Smooth muscle cell (in vitro differentiated cells): ENCODE results near the gene MALRD1. TPM values are rescaled to one million over a fixed set of nuclear protein-coding genes. Genes with fewer than 3 reads are reported as not detected.
A peak's percentile ranks its signal among the peaks of the same experiment; 100 is the strongest.

Experiments used
- DNase-seq: peaks from one replicate; lab custom pipeline; 2025; ENCODE audit not compliant: unreplicated experiment; lab: John Stamatoyannopoulos, UW
- H2AFZ ChIP-seq: fragments of 200-600 bp; sonication (generic); 2 replicates; pipeline ENCODE4 v1.6.0; 2016; ENCODE audit warnings: antibody characterized with exemption, low read depth, mild to moderate bottlenecking
- H3F3A ChIP-seq: fragments of 200-600 bp; sonication (generic); 2 replicates; pipeline ENCODE4 v1.6.0; 2017; ENCODE audit warnings: antibody characterized with exemption, low read depth
- H3K27ac ChIP-seq: fragments of 200-600 bp; sonication (generic); 2 replicates; pipeline ENCODE4 v1.5.1; 2016; ENCODE audit warnings: low read depth, mild to moderate bottlenecking
- H3K27me3 ChIP-seq: fragments of 200-600 bp; sonication (generic); 2 replicates; pipeline ENCODE4 v1.6.1; 2016; ENCODE audit warnings: low read depth, mild to moderate bottlenecking
- H3K36me3 ChIP-seq: fragments of 200-600 bp; sonication (generic); 2 replicates; pipeline ENCODE4 v1.5.1; 2016; ENCODE audit warnings: low read depth
- H3K4me1 ChIP-seq: fragments of 200-600 bp; sonication (generic); 2 replicates; pipeline ENCODE4 v1.5.1; 2016; ENCODE audit warnings: low read depth
- H3K4me2 ChIP-seq: fragments of 200-600 bp; sonication (generic); 2 replicates; pipeline ENCODE4 v1.6.0; 2016; ENCODE audit warnings: mild to moderate bottlenecking
- H3K4me3 ChIP-seq: fragments of 200-600 bp; sonication (generic); 2 replicates; pipeline ENCODE4 v1.5.1; 2016; ENCODE audit warnings: mild to moderate bottlenecking
- H3K79me2 ChIP-seq: fragments of 200-600 bp; sonication (generic); 2 replicates; pipeline ENCODE4 v1.6.0; 2016; ENCODE audit warnings: low read depth, mild to moderate bottlenecking
- H3K9ac ChIP-seq: fragments of 200-600 bp; sonication (generic); 2 replicates; pipeline ENCODE4 v1.6.0; 2016; ENCODE audit warnings: low read depth
- H3K9me3 ChIP-seq: fragments of 200-600 bp; sonication (generic); replicated peaks from 2 replicates; pipeline ENCODE4 v1.5.1; 2016; ENCODE audit warnings: low read depth
- H4K20me1 ChIP-seq: fragments of 200-600 bp; sonication (generic); 2 replicates; pipeline ENCODE4 v1.6.0; 2016; ENCODE audit warnings: low read depth
- WGBS: methylation state at CpG from one replicate; pipeline ENCODE4 v1.1.7; 2016; ENCODE audit warnings: low lambda C conversion rate; 5-methylcytosine and 5-hydroxymethylcytosine counted together
- polyA plus RNA-seq: library from polyadenylated mRNA; unstranded; fragments of >200 nt; fragmentation: Nextera tagmentation; extraction: Ambion mirVana; gene quantifications from 2 replicates; pipeline ENCODE4 v1.2.1, GENCODE V29; 2016
- total RNA-seq: library from RNA; depleted of rRNA; stranded (reverse); fragments of >200 nt; gene quantifications from 2 replicates; pipeline ENCODE4 v1.2.3, GENCODE V29; 2014
- TF ChIP-seq, protein P1 (sequence below): fragments of 200-600 bp; sonication (generic); IDR thresholded peaks from 2 replicates; pipeline ENCODE4 v1.5.1; 2017; ENCODE audit warnings: borderline replicate concordance, mild to moderate bottlenecking, antibody characterized with exemption; ENCODE audit not compliant: insufficient read depth, poor library complexity, severe bottlenecking

MALRD1 gene
- total and polyA plus RNA-seq, 2 experiments from 2014 or later: 1.9 TPM; not detected in 1

GRCh38 chr10:19659920-19660655 lies 611.5 kb downstream of the MALRD1 start:
- Histone ChIP-seq H3K27ac (peak overlapping the region; percentile 92), H3K4me3 (no peak overlapping the region), H3K9ac (peak overlapping the region; percentile 74), H3F3A (no peaks in the 10 kb centered on the region), H3K4me1 (no peaks in the 10 kb centered on the region), H3K4me2 (no peak overlapping the region), H3K27me3 (no peaks in the 10 kb centered on the region), H3K9me3 (no peaks in the 10 kb centered on the region), H2AFZ (peak overlapping the region; percentile 6), H3K79me2 (no peaks in the 10 kb centered on the region), H4K20me1 (no peaks in the 10 kb centered on the region), H3K36me3 (no peaks in the 10 kb centered on the region)
- DNase-seq: no peak
- TF ChIP-seq, protein P1, sequence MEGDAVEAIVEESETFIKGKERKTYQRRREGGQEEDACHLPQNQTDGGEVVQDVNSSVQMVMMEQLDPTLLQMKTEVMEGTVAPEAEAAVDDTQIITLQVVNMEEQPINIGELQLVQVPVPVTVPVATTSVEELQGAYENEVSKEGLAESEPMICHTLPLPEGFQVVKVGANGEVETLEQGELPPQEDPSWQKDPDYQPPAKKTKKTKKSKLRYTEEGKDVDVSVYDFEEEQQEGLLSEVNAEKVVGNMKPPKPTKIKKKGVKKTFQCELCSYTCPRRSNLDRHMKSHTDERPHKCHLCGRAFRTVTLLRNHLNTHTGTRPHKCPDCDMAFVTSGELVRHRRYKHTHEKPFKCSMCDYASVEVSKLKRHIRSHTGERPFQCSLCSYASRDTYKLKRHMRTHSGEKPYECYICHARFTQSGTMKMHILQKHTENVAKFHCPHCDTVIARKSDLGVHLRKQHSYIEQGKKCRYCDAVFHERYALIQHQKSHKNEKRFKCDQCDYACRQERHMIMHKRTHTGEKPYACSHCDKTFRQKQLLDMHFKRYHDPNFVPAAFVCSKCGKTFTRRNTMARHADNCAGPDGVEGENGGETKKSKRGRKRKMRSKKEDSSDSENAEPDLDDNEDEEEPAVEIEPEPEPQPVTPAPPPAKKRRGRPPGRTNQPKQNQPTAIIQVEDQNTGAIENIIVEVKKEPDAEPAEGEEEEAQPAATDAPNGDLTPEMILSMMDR: no peak
- WGBS: 57% methylated on average over 4 of the region's 4 CpGs

DNA sequence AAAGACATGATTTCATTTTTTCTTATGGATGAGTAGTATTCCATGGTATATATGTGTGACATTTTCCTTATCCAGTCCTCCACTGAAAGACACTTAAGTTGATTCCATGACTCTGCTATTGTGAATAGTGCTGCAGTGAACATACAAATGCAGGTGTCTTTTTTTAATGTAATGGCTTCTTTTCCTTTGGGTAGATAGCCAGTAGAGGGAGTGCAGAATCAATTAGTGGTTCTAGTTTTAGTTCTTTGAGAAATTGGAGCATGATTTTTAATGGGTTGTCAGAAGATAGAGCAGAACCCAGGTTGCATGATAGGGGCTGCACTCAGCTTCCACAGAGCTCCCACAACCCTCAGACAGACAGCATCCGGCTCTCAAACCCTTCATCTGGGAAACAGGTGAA lies 614.7 kb downstream of the MALRD1 start:
- no peaks in the 10 kb centered on the region for H3K79me2 ChIP-seq
- TF ChIP-seq, protein P1: no peak
- no peak overlapping the region for H3K9ac ChIP-seq
- 96% methylated on average over 1 of the region's 1 CpG for WGBS
- no peak overlapping the region for H3K27ac ChIP-seq
- H3K36me3 ChIP-seq: no peaks in the 10 kb centered on the region
- no peak for DNase-seq
- no peaks in the 10 kb centered on the region for H4K20me1 ChIP-seq
- no peaks in the 10 kb centered on the region for H3K9me3 ChIP-seq
- H3K4me3 ChIP-seq: no peak overlapping the region
- H3F3A ChIP-seq: no peaks in the 10 kb centered on the region
- no peak overlapping the region for H2AFZ ChIP-seq
- H3K27me3 ChIP-seq: no peaks in the 10 kb centered on the region
- H3K4me2 ChIP-seq: no peak overlapping the region
- no peaks in the 10 kb centered on the region for H3K4me1 ChIP-seq

- H3K9me3 ChIP-seq: no peaks in the 10 kb centered on the region
- no peaks in the 10 kb centered on the region for H3K4me1 ChIP-seq
- H3K27me3 ChIP-seq: no peaks in the 10 kb centered on the region
- TF ChIP-seq, protein P1: no peak
- no peak overlapping the region for H3K27ac ChIP-seq
- no peaks in the 10 kb centered on the region for H4K20me1 ChIP-seq
- no peak for DNase-seq
- H3K79me2 ChIP-seq: no peaks in the 10 kb centered on the region
- H3K4me3 ChIP-seq: no peak overlapping the region
- no peak overlapping the region for H2AFZ ChIP-seq
- H3F3A ChIP-seq: no peaks in the 10 kb centered on the region
- no peak overlapping the region for H3K4me2 ChIP-seq
- WGBS: 90% methylated on average over 5 of the region's 5 CpGs
- H3K36me3 ChIP-seq: no peaks in the 10 kb centered on the region
- H3K9ac ChIP-seq: no peak overlapping the region
Observed at GRCh38 chr10:19668116-19668515, 619.5 kb downstream of the MALRD1 start.

- Histone ChIP-seq H3K9me3 (no peaks in the 10 kb centered on the region), H3K4me3 (no peak overlapping the region), H3K79me2 (no peaks in the 10 kb centered on the region), H4K20me1 (no peaks in the 10 kb centered on the region), H3K4me2 (no peak overlapping the region), H3K27ac (no peak overlapping the region), H3F3A (no peaks in the 10 kb centered on the region), H3K4me1 (no peaks in the 10 kb centered on the region), H3K36me3 (no peaks in the 10 kb centered on the region), H2AFZ (no peak overlapping the region), H3K27me3 (no peaks in the 10 kb centered on the region), H3K9ac (no peak overlapping the region)
- WGBS: 80% methylated on average over 4 of the region's 4 CpGs
- TF ChIP-seq, protein P1: no peak
- no peak for DNase-seq
Observed at GRCh38 chr10:19676063-19676462, 627.5 kb downstream of the MALRD1 start.
